HEK293T (cell line): ENCODE results near the gene MYDGF.

ENCODE experiments used
- CTCF ChIA-PET: fragments of 350-600 bp; formaldehyde crosslinking; extraction: SDS; loops from one replicate; lab custom pipeline; 2021; ENCODE audit warnings: antibody characterized with exemption, inconsistent platforms; lab: Yijun Ruan, JAX
- POLR2A ChIA-PET: fragments of 350-600 bp; formaldehyde crosslinking; extraction: SDS; loops from one replicate; lab custom pipeline; 2020; ENCODE audit warnings: antibody characterized with exemption, inconsistent platforms; lab: Yijun Ruan, JAX
- DNase-seq: peaks from one replicate; pipeline ENCODE4 v3.0.0; 2012; ENCODE audit warnings: mixed read lengths; ENCODE audit errors: extremely low spot score
- ARNT ChIP-seq: fragments of 450-650 bp; IDR thresholded peaks from 2 replicates; pipeline ENCODE4 v1.6.1; 2017; ENCODE audit warnings: mild to moderate bottlenecking
- BHLHE40 ChIP-seq: fragments of 450-650 bp; IDR thresholded peaks from 2 replicates; pipeline ENCODE4 v1.6.1; 2016; ENCODE audit warnings: mild to moderate bottlenecking, moderate library complexity, borderline replicate concordance
- CTBP1 ChIP-seq: fragments of 450-650 bp; IDR thresholded peaks from 2 replicates; pipeline ENCODE4 v1.6.1; 2016; ENCODE audit warnings: borderline replicate concordance
- ELF4 ChIP-seq: fragments of 450-650 bp; IDR thresholded peaks from 2 replicates; pipeline ENCODE4 v1.6.1; 2017; ENCODE audit warnings: antibody characterized with exemption
- FOXA1 ChIP-seq: fragments of 450-650 bp; IDR thresholded peaks from 2 replicates; pipeline ENCODE4 v1.6.1; 2016; ENCODE audit warnings: mild to moderate bottlenecking
- FOXK2 ChIP-seq: fragments of 450-650 bp; IDR thresholded peaks from 2 replicates; pipeline ENCODE4 v1.6.1; 2016; ENCODE audit warnings: mild to moderate bottlenecking
- FOXM1 ChIP-seq: fragments of 450-650 bp; IDR thresholded peaks from 2 replicates; pipeline ENCODE4 v1.6.1; 2017; ENCODE audit warnings: mild to moderate bottlenecking, borderline replicate concordance
- HDGF ChIP-seq: fragments of 450-650 bp; IDR thresholded peaks from 2 replicates; pipeline ENCODE4 v1.6.1; 2017; ENCODE audit warnings: antibody characterized with exemption, borderline replicate concordance
- L3MBTL2 ChIP-seq: fragments of 450-650 bp; conservative IDR thresholded peaks from 2 replicates; pipeline ENCODE4 v1.6.1; 2016; ENCODE audit warnings: mild to moderate bottlenecking
- LEF1 ChIP-seq: fragments of 450-650 bp; IDR thresholded peaks from 2 replicates; pipeline ENCODE4 v1.6.1; 2017; ENCODE audit warnings: mild to moderate bottlenecking, borderline replicate concordance
- NFRKB ChIP-seq: fragments of 450-650 bp; IDR thresholded peaks from 2 replicates; pipeline ENCODE4 v1.6.1; 2016; ENCODE audit warnings: mild to moderate bottlenecking, moderate library complexity
- PKNOX1 ChIP-seq: fragments of 450-650 bp; IDR thresholded peaks from 2 replicates; pipeline ENCODE4 v1.6.1; 2016
- SP1 ChIP-seq: fragments of 450-650 bp; IDR thresholded peaks from 2 replicates; pipeline ENCODE4 v1.6.1; 2017
- SUZ12 ChIP-seq: fragments of 450-650 bp; IDR thresholded peaks from 2 replicates; pipeline ENCODE4 v1.6.1; 2016; ENCODE audit warnings: mild to moderate bottlenecking
- TARDBP ChIP-seq: fragments of 450-650 bp; IDR thresholded peaks from 2 replicates; pipeline ENCODE4 v1.6.1; 2016
- ZNF384 ChIP-seq: fragments of 450-650 bp; IDR thresholded peaks from 2 replicates; pipeline ENCODE4 v1.6.1; 2016

Gene MYDGF

GRCh38 chr19:4638317-4638716 lies 31.8 kb downstream of the MYDGF start:
- TF ChIP-seq ARNT (no peak), TARDBP (no peak), CTBP1 (no peak), ELF4 (no peak), SP1 (no peak), NFRKB (no peak), LEF1 (no peak)
- no peak for DNase-seq
- ChIA-PET POLR2A (no interaction called here), CTCF (interaction anchor here (0.6 to 1.5 kb wide), 2 partner anchors 13 to 113 kb away, joined by 3 to 6 read pairs; no protein-coding TSS in a partner anchor)

GRCh38 chr19:4636761-4637160 lies 33.4 kb downstream of the MYDGF start:
- no peak for TF ChIP-seq ELF4
- no peak for TF ChIP-seq FOXM1
- TF ChIP-seq FOXK2 = no peak
- no peak for TF ChIP-seq PKNOX1
- DNase-seq = no peak
- ChIA-PET CTCF (interaction anchor here (0.5 to 2.1 kb wide), 14 partner anchors 20 to 165 kb away, joined by 3 to 19 read pairs (median 5); partner anchors contain the start of genes HDGFL2 and PLIN5), POLR2A (interaction anchor here (1.2 kb wide), 1 partner anchor 70 kb away, joined by 3 read pairs; no protein-coding TSS in a partner anchor)

- peak; percentile 77 for DNase-seq
- ChIA-PET POLR2A (interaction anchor here (0.7 to 1.2 kb wide), 2 partner anchors 60 to 70 kb away, joined by 3 to 4 read pairs; no protein-coding TSS in a partner anchor), CTCF (interaction anchor here (0.5 to 2.1 kb wide), 15 partner anchors 20 to 165 kb away, joined by 3 to 19 read pairs (median 4); partner anchors contain the start of genes HDGFL2 and PLIN5)
- TF ChIP-seq L3MBTL2 (peak; percentile 43; the same call in 1 of the 2 replicates), FOXA1 (no peak), ARNT (no peak), SP1 (no peak)
Measured at GRCh38 chr19:4636151-4636717, 33.9 kb downstream of the MYDGF start.

GRCh38 chr19:4635754-4636116 lies 34.4 kb downstream of the MYDGF start:
- TF ChIP-seq BHLHE40 = no peak
- TF ChIP-seq HDGF = no peak
- TF ChIP-seq ZNF384 = no peak
- no peak for TF ChIP-seq SP1
- TF ChIP-seq TARDBP = no peak
- no peak for TF ChIP-seq SUZ12
- no peak for TF ChIP-seq CTBP1
- no peak for TF ChIP-seq LEF1
- TF ChIP-seq PKNOX1 = no peak
- TF ChIP-seq NFRKB = no peak
- no peak for TF ChIP-seq L3MBTL2
- no peak for TF ChIP-seq ELF4
- TF ChIP-seq FOXM1 = no peak
- TF ChIP-seq FOXA1 = no peak
- no peak for TF ChIP-seq ARNT
- no peak for TF ChIP-seq FOXK2
- POLR2A ChIA-PET = interaction anchor here (0.7 to 1.2 kb wide), 2 partner anchors 60 to 69 kb away, joined by 3 to 4 read pairs; no protein-coding TSS in a partner anchor
- DNase-seq = no peak
- CTCF ChIA-PET = interaction anchor here (0.5 to 2.1 kb wide), 11 partner anchors 33 to 164 kb away, joined by 3 to 19 read pairs (median 6); partner anchors contain the start of gene HDGFL2

GRCh38 chr19:4633140-4633967 lies 36.8 kb downstream of the MYDGF start:
- DNase-seq = peak; percentile 76
- no peak for TF ChIP-seq PKNOX1
- no peak for TF ChIP-seq LEF1
- no peak for TF ChIP-seq TARDBP
- no peak for TF ChIP-seq SP1
- no peak for TF ChIP-seq FOXK2
- 0 out of 2 replicates have a peak, but pooled peaks have one; percentile 30 for TF ChIP-seq FOXM1
- ChIA-PET CTCF (interaction anchor here (0.6 to 2.9 kb wide), 12 partner anchors 9 to 66 kb away, joined by 3 to 21 read pairs (median 4); no protein-coding TSS in a partner anchor), POLR2A (no interaction called here)

GRCh38 chr19:4624733-4625362 lies 45.3 kb downstream of the MYDGF start:
- ChIA-PET CTCF (interaction anchor here (0.7 to 1.0 kb wide), 2 partner anchors 9 to 66 kb away, joined by 3 to 4 read pairs; no protein-coding TSS in a partner anchor), POLR2A (no interaction called here)
- peak; percentile 53 for DNase-seq
- TF ChIP-seq HDGF (no peak), NFRKB (no peak), PKNOX1 (peak; percentile 30; the same call in 1 of the 2 replicates), ZNF384 (no peak)
